Measurements from ENCODE around the gene DCAF4. TPM values are rescaled to one million over a fixed set of nuclear protein-coding genes. Genes with fewer than 3 reads are reported as not detected.

Gene DCAF4
- total and polyA plus RNA-seq, 2 donors (not counting 1 experiment from before 2014, with no cell fraction given): 10.2 to 20.7 TPM

DNA sequence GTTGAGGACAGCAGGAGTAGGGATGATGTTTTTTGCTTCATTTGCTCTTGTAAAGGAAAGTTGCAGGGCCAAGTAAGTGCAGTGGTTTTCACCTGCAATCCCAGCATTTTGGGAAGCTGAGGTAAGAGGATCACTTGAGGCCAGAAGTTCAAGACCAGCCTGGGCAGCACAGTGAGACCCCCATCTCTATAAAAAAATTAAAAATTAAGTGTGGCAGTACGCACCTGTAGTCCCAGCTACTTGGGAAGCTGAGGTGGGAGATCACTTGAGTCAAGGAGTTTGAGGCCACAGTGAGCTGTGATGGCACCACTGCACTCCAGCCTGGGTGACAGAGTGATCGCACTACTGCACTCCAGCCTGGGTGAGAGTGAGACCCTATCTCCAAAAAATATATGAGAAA, 43.2 kb upstream of the DCAF4 start:
- no peaks in the 10 kb centered on the region for H4K20me1 ChIP-seq (ENCODE audit: control insufficient read depth, extremely low read depth, insufficient read depth, low read length)
- no peak overlapping the region for H3K9ac ChIP-seq (ENCODE audit: insufficient read depth, low read length)
- no peaks in the 10 kb centered on the region for H3K4me1 ChIP-seq (ENCODE audit: control insufficient read depth, extremely low read depth, insufficient read depth, low read length)
- no peak overlapping the region for H3K27ac ChIP-seq (ENCODE audit: insufficient read depth, low read length)
- no peak for DNase-seq (ENCODE audit: low read depth in 2 of 2)
- no peaks in the 10 kb centered on the region for H3K27me3 ChIP-seq (ENCODE audit: control insufficient read depth, insufficient read depth, low read length)
- peaks cover 71% of the 10 kb centered on the region for H3K79me2 ChIP-seq (ENCODE audit: control insufficient read depth, insufficient read depth, low read length)
- no peak overlapping the region for H2AFZ ChIP-seq (ENCODE audit: low read length)
- no peaks in the 10 kb centered on the region for H3K9me3 ChIP-seq (ENCODE audit: control insufficient read depth, insufficient read depth, low read depth, low read length)
- TF ChIP-seq, protein P1, sequence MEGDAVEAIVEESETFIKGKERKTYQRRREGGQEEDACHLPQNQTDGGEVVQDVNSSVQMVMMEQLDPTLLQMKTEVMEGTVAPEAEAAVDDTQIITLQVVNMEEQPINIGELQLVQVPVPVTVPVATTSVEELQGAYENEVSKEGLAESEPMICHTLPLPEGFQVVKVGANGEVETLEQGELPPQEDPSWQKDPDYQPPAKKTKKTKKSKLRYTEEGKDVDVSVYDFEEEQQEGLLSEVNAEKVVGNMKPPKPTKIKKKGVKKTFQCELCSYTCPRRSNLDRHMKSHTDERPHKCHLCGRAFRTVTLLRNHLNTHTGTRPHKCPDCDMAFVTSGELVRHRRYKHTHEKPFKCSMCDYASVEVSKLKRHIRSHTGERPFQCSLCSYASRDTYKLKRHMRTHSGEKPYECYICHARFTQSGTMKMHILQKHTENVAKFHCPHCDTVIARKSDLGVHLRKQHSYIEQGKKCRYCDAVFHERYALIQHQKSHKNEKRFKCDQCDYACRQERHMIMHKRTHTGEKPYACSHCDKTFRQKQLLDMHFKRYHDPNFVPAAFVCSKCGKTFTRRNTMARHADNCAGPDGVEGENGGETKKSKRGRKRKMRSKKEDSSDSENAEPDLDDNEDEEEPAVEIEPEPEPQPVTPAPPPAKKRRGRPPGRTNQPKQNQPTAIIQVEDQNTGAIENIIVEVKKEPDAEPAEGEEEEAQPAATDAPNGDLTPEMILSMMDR (conservative IDR thresholded peaks at IDR 0.05 in 1 of 2, IDR thresholded peaks at IDR 0.05 in 1 of 2; ENCODE audit: low read depth in 1 of 2, low read length in 2 of 2): no peak
- no peak for TF ChIP-seq EZH2 (IDR thresholded peaks at IDR 0.05; ENCODE audit: low read length, missing control alignments)
- no peak overlapping the region for H3K4me3 ChIP-seq (replicated peaks in 1 of 4; ENCODE audit: control extremely low read depth in 1 of 4, insufficient read depth in 1 of 4, low read depth in 3 of 4, low read length in 4 of 4)
- H3K36me3 ChIP-seq (ENCODE audit: control insufficient read depth, insufficient read depth, low read length): peaks cover 1% of the 10 kb centered on the region
- H3K4me2 ChIP-seq (ENCODE audit: extremely low read depth, insufficient read depth, low read length): no peak overlapping the region

- H2AFZ ChIP-seq (ENCODE audit: low read length): no peak overlapping the region
- H3K4me2 ChIP-seq (ENCODE audit: extremely low read depth, insufficient read depth, low read length): no peak overlapping the region
- H3K36me3 ChIP-seq (ENCODE audit: control insufficient read depth, insufficient read depth, low read length): peaks cover 1% of the 10 kb centered on the region
- H3K4me3 ChIP-seq (replicated peaks in 1 of 4; ENCODE audit: control extremely low read depth in 1 of 4, insufficient read depth in 1 of 4, low read depth in 3 of 4, low read length in 4 of 4): no peak overlapping the region
- H4K20me1 ChIP-seq (ENCODE audit: control insufficient read depth, extremely low read depth, insufficient read depth, low read length): no peaks in the 10 kb centered on the region
- H3K27ac ChIP-seq (ENCODE audit: insufficient read depth, low read length): no peak overlapping the region
- no peaks in the 10 kb centered on the region for H3K9me3 ChIP-seq (ENCODE audit: control insufficient read depth, insufficient read depth, low read depth, low read length)
- no peaks in the 10 kb centered on the region for H3K27me3 ChIP-seq (ENCODE audit: control insufficient read depth, insufficient read depth, low read length)
- peaks cover 74% of the 10 kb centered on the region for H3K79me2 ChIP-seq (ENCODE audit: control insufficient read depth, insufficient read depth, low read length)
- peak in 1 of 2 donors; percentile 45 for DNase-seq (ENCODE audit: low read depth in 2 of 2)
- H3K9ac ChIP-seq (ENCODE audit: insufficient read depth, low read length): no peak overlapping the region
- peaks cover 3% of the 10 kb centered on the region for H3K4me1 ChIP-seq (ENCODE audit: control insufficient read depth, extremely low read depth, insufficient read depth, low read length)
- TF ChIP-seq EZH2 (IDR thresholded peaks at IDR 0.05; ENCODE audit: low read length, missing control alignments): no peak
- TF ChIP-seq, protein P1 (conservative IDR thresholded peaks at IDR 0.05 in 1 of 2, IDR thresholded peaks at IDR 0.05 in 1 of 2; ENCODE audit: low read depth in 1 of 2, low read length in 2 of 2): no peak
Observed at GRCh38 chr14:72883961-72884360, 42.3 kb upstream of the DCAF4 start.

- no peaks in the 10 kb centered on the region for H3K9me3 ChIP-seq (ENCODE audit: control insufficient read depth, insufficient read depth, low read depth, low read length)
- no peak overlapping the region for H3K4me2 ChIP-seq (ENCODE audit: extremely low read depth, insufficient read depth, low read length)
- no peaks in the 10 kb centered on the region for H3K27me3 ChIP-seq (ENCODE audit: control insufficient read depth, insufficient read depth, low read length)
- H2AFZ ChIP-seq (ENCODE audit: low read length): no peak overlapping the region
- no peak overlapping the region for H3K27ac ChIP-seq (ENCODE audit: insufficient read depth, low read length)
- no peak overlapping the region for H3K9ac ChIP-seq (ENCODE audit: insufficient read depth, low read length)
- peaks cover 76% of the 10 kb centered on the region for H3K79me2 ChIP-seq (ENCODE audit: control insufficient read depth, insufficient read depth, low read length)
- peaks cover 1% of the 10 kb centered on the region for H3K36me3 ChIP-seq (ENCODE audit: control insufficient read depth, insufficient read depth, low read length)
- H3K4me3 ChIP-seq (replicated peaks in 1 of 4; ENCODE audit: control extremely low read depth in 1 of 4, insufficient read depth in 1 of 4, low read depth in 3 of 4, low read length in 4 of 4): no peak overlapping the region
- H4K20me1 ChIP-seq (ENCODE audit: control insufficient read depth, extremely low read depth, insufficient read depth, low read length): no peaks in the 10 kb centered on the region
- TF ChIP-seq, protein P1 (conservative IDR thresholded peaks at IDR 0.05 in 1 of 2, IDR thresholded peaks at IDR 0.05 in 1 of 2; ENCODE audit: low read depth in 1 of 2, low read length in 2 of 2): no peak
- TF ChIP-seq EZH2 (IDR thresholded peaks at IDR 0.05; ENCODE audit: low read length, missing control alignments): no peak
- H3K4me1 ChIP-seq (ENCODE audit: control insufficient read depth, extremely low read depth, insufficient read depth, low read length): peaks cover 3% of the 10 kb centered on the region
- no peak for DNase-seq (ENCODE audit: low read depth in 2 of 2)
Observed at GRCh38 chr14:72884386-72884785, 41.9 kb upstream of the DCAF4 start.
